Duodenal mucosa (tissue), 2 donors: ENCODE results near the gene ZNF282.
"Not testable (repeated sequence)": the region's sequence is repeated elsewhere in the genome, so short reads cannot be mapped to it uniquely, and the experiment has no call there.

ENCODE experiments used
- H3K27ac ChIP-seq: one replicate; pipeline ENCODE4 v1.7.0; 2013; ENCODE audit warnings: low read depth, low read length
- H3K27me3 ChIP-seq, 2 donors: one replicate each; pipeline ENCODE4 v1.7.0; 2013; ENCODE audit warnings: low read length in 2 of 2, control low read depth in 1 of 2; ENCODE audit not compliant: insufficient read depth in 2 of 2, control insufficient read depth in 1 of 2
- H3K36me3 ChIP-seq, 2 donors: one replicate each; pipeline ENCODE4 v1.7.0; 2013; ENCODE audit warnings: low read length in 2 of 2, control low read depth in 1 of 2; ENCODE audit not compliant: insufficient read depth in 2 of 2, control insufficient read depth in 1 of 2
- H3K4me1 ChIP-seq, 2 donors: one replicate each; pipeline ENCODE4 v1.7.0; 2013; ENCODE audit warnings: low read length in 2 of 2, control low read depth in 1 of 2; ENCODE audit not compliant: insufficient read depth in 2 of 2, control insufficient read depth in 1 of 2
- H3K4me3 ChIP-seq, 2 donors: one replicate each; pipeline ENCODE4 v1.7.0; 2013; ENCODE audit warnings: low read length in 2 of 2, low read depth in 1 of 2
- H3K9ac ChIP-seq, 2 donors: one replicate each; pipeline ENCODE4 v1.7.0; 2013; ENCODE audit warnings: low read length in 2 of 2, low read depth in 1 of 2
- H3K9me3 ChIP-seq, 2 donors: one replicate each; pipeline ENCODE4 v1.7.0; 2013; ENCODE audit warnings: low read length in 2 of 2, control low read depth in 1 of 2; ENCODE audit not compliant: control insufficient read depth in 1 of 2

The ZNF282 gene

GRCh38 chr7:149223761-149224160, 28.4 kb downstream of the ZNF282 start:
- H3K27me3 ChIP-seq = no peaks in the 10 kb centered on the region
- H3K36me3 ChIP-seq = peaks cover 5 to 43% of the 10 kb centered on the region in 2 donors
- H3K4me1 ChIP-seq = peaks cover 0 to 4% of the 10 kb centered on the region in 2 donors
- H3K9me3 ChIP-seq = no peaks in the 10 kb centered on the region
- H3K9ac ChIP-seq = no peak overlapping the region
- H3K4me3 ChIP-seq = no peak overlapping the region
- H3K27ac ChIP-seq = no peak overlapping the region

- Histone ChIP-seq H3K9me3 (no peaks in the 10 kb centered on the region), H3K4me3 (no peak overlapping the region), H3K36me3 (peaks cover 4 to 37% of the 10 kb centered on the region in 2 donors), H3K9ac (no peak overlapping the region), H3K4me1 (peaks cover 0 to 4% of the 10 kb centered on the region in 2 donors), H3K27me3 (no peaks in the 10 kb centered on the region), H3K27ac (no peak overlapping the region)
These were observed 29.0 kb downstream of the ZNF282 start for GRCh38 chr7:149224352-149224751.

GRCh38 chr7:149225106-149225505, 29.8 kb downstream of the ZNF282 start:
- Histone ChIP-seq H3K4me1 (peaks cover 0 to 4% of the 10 kb centered on the region in 2 donors), H3K27me3 (no peaks in the 10 kb centered on the region), H3K9me3 (no peaks in the 10 kb centered on the region), H3K9ac (no peak overlapping the region), H3K27ac (no peak overlapping the region), H3K4me3 (no peak overlapping the region), H3K36me3 (peaks cover 4 to 36% of the 10 kb centered on the region in 2 donors)

- Histone ChIP-seq H3K36me3 (peaks cover 0 to 31% of the 10 kb centered on the region in 2 donors), H3K27ac (no peak overlapping the region), H3K4me3 (no peak overlapping the region), H3K4me1 (peaks cover 0 to 4% of the 10 kb centered on the region in 2 donors), H3K9me3 (no peaks in the 10 kb centered on the region), H3K27me3 (no peaks in the 10 kb centered on the region), H3K9ac (no peak overlapping the region)
These were observed 30.3 kb downstream of the ZNF282 start for GRCh38 chr7:149225656-149226055.

- peaks cover 0 to 25% of the 10 kb centered on the region in 2 donors for H3K36me3 ChIP-seq
- H3K27ac ChIP-seq, H3K27me3 ChIP-seq, H3K4me1 ChIP-seq, H3K9me3 ChIP-seq, H3K4me3 ChIP-seq, H3K9ac ChIP-seq: not testable (repeated sequence)
These were observed 31.0 kb downstream of the ZNF282 start for GRCh38 chr7:149226366-149226765.

- no peak overlapping the region for H3K4me3 ChIP-seq
- H3K9me3 ChIP-seq = no peaks in the 10 kb centered on the region
- peaks cover 0 to 4% of the 10 kb centered on the region in 2 donors for H3K4me1 ChIP-seq
- no peaks in the 10 kb centered on the region for H3K27me3 ChIP-seq
- no peak overlapping the region for H3K9ac ChIP-seq
- peaks cover 0 to 20% of the 10 kb centered on the region in 2 donors for H3K36me3 ChIP-seq
- H3K27ac ChIP-seq = no peak overlapping the region
These were observed 31.6 kb downstream of the ZNF282 start for GRCh38 chr7:149226840-149227494.

GRCh38 chr7:149228831-149229471, 33.6 kb downstream of the ZNF282 start:
- peaks cover 0 to 12% of the 10 kb centered on the region in 2 donors for H3K36me3 ChIP-seq
- no peaks in the 10 kb centered on the region for H3K9me3 ChIP-seq
- H3K4me3 ChIP-seq = no peak overlapping the region
- no peak overlapping the region for H3K27ac ChIP-seq
- H3K4me1 ChIP-seq = peaks cover 0 to 4% of the 10 kb centered on the region in 2 donors
- H3K27me3 ChIP-seq = no peaks in the 10 kb centered on the region
- H3K9ac ChIP-seq = no peak overlapping the region

- H3K4me3 ChIP-seq = no peak overlapping the region
- H3K9ac ChIP-seq = no peak overlapping the region
- H3K4me1 ChIP-seq = peaks cover 0 to 4% of the 10 kb centered on the region in 2 donors
- H3K27me3 ChIP-seq = no peaks in the 10 kb centered on the region
- H3K9me3 ChIP-seq = no peaks in the 10 kb centered on the region
- peaks cover 0 to 7% of the 10 kb centered on the region in 2 donors for H3K36me3 ChIP-seq
- no peak overlapping the region for H3K27ac ChIP-seq
These were observed 34.2 kb downstream of the ZNF282 start for GRCh38 chr7:149229526-149229925.

- Histone ChIP-seq H3K9ac (no peak overlapping the region), H3K27ac (no peak overlapping the region), H3K9me3 (no peaks in the 10 kb centered on the region), H3K4me3 (no peak overlapping the region), H3K36me3 (no peaks in the 10 kb centered on the region), H3K4me1 (no peaks in the 10 kb centered on the region), H3K27me3 (no peaks in the 10 kb centered on the region)
These were observed 37.0 kb downstream of the ZNF282 start for GRCh38 chr7:149232362-149232761.

GRCh38 chr7:149233655-149234204, 38.4 kb downstream of the ZNF282 start:
- not testable (repeated sequence) for H3K4me3 ChIP-seq, H3K27me3 ChIP-seq, H3K27ac ChIP-seq, H3K9me3 ChIP-seq, H3K36me3 ChIP-seq, H3K9ac ChIP-seq, H3K4me1 ChIP-seq
